Eye (tissue), 1 donor: ENCODE data around the gene BNC2.

Experiments used
- DNase-seq: peaks from one replicate; pipeline ENCODE4 v3.0.0-alpha.2; 2015

BNC2 gene

DNA sequence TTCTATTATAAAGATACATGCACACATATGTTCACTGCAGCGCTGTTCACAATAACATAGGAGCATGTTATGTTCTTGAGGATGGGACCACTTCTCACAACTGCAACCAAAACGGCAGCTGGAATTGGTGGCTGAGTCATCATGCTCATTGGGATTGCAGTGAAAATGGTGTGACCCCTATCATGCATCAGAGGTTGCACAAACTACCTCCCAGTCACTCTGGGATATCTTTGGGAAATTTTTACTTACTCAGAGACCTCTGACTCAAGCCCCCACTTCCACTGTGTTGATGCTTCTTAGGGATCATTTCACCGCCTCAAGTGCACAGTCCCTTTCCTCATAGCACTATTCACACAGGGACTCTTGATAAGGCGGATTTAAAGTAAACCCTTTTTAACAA, 474.1 kb downstream of the BNC2 start:
- DNase-seq = no peak

DNA sequence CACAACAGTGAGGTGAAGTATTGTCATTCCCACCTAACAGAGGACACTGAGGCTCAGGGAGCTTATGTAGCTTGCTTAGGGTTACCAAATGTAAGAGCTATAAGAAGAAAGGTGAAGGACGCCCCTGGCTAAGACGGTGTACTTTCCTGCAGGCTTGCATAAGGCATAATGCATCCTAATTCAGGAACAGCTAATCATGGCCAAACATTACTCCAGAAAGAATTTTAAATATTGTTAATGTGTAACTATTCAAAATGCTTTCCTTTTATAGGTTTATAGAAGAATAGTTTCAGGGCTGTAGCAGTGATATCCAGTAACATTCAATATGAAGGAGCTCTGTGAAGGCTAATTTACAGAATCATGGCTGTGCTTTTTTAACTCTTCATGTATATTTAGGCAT, 479.1 kb downstream of the BNC2 start:
- DNase-seq = no peak

DNA sequence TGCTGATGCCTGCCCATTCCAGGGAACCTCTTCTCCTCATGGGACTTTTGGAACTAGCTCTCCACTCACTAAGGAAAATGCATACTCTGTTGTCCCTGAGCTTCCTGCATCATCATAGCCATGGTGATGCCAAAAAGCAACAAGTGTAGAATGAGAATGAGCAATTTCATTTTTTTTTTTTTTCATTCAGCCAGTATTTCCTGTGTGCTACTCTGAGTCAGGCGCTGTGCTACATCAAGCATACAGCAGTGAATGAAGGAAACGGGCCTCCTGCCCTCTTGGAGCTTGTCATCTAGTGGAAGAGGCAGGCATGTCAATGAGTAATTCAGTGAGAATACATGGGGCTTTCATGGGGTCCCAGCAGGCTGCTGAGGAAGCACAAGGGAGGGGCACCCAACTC, 483.1 kb downstream of the BNC2 start:
- no peak for DNase-seq

DNA sequence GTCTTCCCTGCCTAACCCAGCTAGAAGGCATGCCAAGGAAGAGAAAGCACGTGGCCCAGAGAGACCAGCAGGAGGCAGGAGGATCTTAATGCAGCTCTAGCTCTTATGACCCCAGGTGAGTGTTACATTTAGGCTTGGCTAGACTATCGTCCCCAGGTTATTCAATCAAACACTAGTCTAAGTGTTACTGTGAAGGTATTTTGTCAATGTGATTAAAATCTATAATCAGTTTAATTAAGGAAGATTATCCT, 483.7 kb downstream of the BNC2 start:
- DNase-seq = no peak

GRCh38 chr9:16386007-16386826, 484.3 kb downstream of the BNC2 start:
- no peak for DNase-seq

GRCh38 chr9:16385590-16385989, 484.9 kb downstream of the BNC2 start:
- no peak for DNase-seq

DNA sequence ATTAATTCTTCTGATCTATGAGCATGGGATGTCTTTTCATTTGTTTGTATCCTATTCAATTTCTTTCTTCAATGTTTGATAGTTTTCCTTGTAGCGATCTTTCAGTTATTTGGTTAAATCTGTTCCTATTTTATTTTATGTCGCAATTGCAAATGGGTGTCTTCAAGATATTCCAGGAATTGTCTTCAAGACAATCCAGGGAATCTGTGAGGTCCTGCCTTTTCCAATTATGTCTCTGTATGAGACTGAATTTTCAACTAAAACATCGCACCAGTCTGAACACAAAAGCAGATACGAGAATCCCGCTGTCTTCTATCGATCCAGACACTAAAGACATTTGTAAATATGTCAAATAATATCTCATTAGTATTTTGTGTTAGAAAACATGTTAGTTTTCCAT, 485.5 kb downstream of the BNC2 start:
- no peak for DNase-seq

- DNase-seq = no peak
Observed at GRCh38 chr9:16377311-16377710, 493.2 kb downstream of the BNC2 start.

- DNase-seq = peak; percentile 87
Observed at GRCh38 chr9:16371306-16371705, 499.2 kb downstream of the BNC2 start.

DNA sequence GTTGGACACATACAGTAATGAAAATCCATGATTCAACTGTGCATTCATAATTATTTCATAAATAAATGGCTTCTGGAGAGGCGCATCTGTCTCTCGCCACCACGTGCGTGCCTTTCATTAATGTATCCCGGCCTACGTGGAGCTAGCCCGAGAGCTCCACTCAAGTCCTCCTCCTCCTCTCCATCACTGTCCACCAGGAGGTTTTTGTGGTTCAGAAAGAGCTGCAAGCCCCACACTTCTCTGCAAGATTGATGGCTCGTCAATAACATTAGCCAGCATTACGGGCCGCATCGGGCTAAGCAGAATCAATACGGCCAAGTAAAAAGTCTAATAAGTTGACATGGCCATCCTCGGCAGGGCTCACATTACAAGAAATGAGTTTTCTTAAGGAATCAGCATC, 499.8 kb downstream of the BNC2 start:
- DNase-seq = peak; percentile 30

- DNase-seq = no peak
Observed at GRCh38 chr9:16369427-16369826, 501.0 kb downstream of the BNC2 start.

DNA sequence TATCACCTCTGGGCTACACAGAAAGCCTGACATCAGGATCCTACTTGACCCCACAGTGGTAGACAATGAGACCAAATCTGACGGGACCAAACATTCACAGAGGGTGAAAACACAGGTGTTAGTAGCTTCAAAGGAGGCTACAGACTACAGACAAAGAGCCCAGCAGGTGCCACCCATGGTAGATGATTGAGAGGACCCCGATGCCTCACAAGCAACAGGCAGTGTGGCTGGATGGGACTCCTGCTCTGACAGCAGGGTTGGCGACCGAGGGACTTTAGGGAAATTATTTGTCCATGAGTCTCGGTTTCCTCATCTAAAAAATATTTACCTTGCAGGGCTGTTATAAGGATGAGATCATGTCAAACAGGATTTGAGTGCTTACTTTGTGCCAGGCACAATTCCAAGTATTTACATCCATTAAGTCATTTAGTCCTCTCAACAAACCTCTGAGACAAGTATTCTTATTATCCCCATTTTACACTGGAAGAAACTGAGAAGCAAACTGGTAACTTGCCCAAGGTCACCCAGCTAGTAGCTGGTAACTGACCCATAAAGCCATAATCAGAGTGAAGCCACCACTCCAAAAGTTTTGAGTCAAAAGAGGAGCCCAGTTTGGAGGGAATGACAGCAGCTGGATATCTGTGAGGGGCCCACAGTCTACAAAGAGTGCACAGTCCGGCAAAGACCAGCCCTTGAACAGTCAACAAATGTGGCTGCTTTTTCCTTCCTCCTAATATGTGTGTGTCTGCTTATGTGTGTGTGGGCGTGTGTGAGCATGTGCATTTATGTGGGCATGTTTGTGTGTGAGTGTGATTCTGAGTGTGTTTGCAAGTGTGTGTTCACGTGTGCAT, 502.0 kb downstream of the BNC2 start:
- DNase-seq = no peak

GRCh38 chr9:16367605-16368231, 502.8 kb downstream of the BNC2 start:
- no peak for DNase-seq

- DNase-seq = no peak
Observed at GRCh38 chr9:16364347-16364746, 506.1 kb downstream of the BNC2 start.

DNA sequence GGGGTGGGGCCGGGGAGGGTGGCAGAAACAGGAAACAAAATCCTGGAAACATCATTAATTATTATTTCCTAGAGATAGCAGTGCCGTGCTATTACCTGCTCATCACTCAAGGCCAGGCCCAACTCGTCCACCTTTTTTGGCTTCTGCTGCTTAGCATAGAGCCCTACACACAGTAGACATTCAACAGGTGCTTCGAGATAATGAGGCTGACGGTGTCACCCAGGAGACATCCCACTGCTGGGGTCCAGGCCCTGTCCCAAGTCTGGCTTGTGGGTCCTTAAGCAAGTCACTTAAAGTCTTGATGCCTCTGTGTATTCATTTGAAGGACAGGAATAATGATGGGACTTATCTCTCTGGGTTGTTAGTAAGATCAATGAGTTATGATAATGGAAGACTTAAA, 506.6 kb downstream of the BNC2 start:
- DNase-seq = no peak

DNA sequence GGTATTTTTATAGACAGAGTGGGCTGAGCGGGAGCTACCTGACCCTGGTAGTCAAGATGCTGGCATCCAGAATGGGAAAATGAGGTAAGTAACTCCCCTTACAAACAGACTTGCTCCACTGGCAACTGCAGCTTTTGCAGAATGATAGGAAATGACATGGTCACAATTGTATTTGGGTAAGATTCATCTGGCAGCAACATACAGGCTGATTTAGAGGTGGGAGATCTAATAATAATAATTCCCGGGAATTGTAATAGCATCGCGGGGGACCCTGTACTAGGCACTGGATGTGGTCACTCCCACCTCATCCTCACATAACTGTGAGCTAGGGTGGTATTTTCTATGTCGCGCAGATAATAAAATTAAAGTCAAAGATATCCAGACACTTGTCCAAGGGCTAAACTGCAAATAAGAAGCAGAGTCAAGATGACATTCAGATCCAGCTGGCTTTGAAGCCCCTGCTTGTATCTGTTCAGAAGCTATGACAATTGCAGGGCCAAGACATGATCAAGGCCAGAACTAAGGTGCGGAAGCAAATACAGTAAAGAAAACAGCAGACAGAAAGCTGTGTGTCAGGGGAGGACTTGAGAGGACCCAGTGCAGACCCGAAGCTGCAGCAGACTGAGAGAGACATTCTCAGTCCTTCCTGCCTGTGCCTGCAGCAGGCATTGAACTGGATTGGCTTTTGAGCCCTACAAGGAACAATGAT, 507.2 kb downstream of the BNC2 start:
- no peak for DNase-seq

GRCh38 chr9:16361939-16362338, 508.5 kb downstream of the BNC2 start:
- no peak for DNase-seq

DNA sequence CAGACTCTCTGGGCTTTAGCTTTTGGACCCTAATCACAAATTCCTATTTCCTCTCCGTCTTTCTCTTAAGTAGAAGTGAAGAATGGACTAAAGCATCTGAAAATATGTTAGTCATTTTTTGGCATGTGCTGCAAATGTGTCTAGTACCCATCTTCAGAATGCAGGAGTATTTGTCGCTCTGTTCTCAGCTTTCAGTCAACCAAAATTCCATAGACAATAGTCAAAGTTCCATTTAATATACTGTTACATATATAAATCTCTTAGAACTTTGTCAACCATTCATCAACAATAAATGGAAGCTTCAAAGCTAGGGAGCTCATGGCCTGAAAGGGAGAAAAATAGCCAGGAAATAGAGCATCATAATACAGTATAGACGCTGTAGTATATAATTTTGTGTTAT, 509.4 kb downstream of the BNC2 start:
- DNase-seq = no peak

GRCh38 chr9:16360247-16360646, 510.2 kb downstream of the BNC2 start:
- DNase-seq = no peak
